ENCODE measurements around the gene ADD3.
"Not testable (repeated sequence)": the region's sequence is repeated elsewhere in the genome, so short reads cannot be mapped to it uniquely, and the experiment has no call there.

The ADD3 gene

DNA sequence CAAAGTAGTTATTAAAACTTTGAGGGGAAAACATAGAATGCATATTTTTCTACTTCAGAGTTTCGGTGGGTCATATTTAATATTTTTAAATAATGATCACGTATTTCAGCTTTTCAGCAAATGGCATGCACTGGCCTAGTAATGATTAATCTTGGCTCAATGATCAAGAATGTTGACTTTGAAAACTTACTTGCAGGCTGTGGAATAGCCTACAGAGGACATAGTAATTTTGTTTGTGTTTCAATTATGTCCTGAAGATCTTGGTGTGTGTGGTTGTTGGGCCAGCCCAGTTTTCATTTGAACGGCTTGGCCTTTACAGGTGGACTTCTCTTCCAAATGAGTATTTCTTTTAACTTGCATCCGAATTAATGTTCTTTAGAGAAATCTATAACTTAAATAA, 35.1 kb downstream of the ADD3 start (continued):
- TF ChIP-seq ZNF174 (tag by site-specific recombination; IDR thresholded peaks at IDR 0.05): no peak

DNA sequence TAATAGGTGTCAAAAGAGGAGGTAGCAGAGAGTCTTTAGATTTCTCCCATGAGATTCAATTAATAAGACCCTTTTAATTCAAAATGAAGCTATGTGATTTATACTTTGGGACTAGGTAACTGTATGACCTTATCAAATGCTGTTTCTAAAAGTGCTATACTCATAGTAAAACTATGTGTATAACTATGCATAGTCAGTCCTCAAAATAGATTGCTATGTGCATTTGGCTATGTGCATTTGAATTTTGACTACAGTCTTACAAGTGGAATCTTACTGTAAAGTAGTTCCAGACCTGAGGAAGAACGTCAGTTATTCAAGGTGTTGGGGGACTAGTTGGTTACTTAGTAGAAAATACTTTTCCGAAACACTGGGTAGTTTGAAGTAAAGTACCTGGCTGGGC, 36.9 kb downstream of the ADD3 start:
- CTCF ChIA-PET: interaction anchor here (0.7 to 1.2 kb wide), 2 partner anchors 160 to 253 kb away, joined by 3 to 4 read pairs; no protein-coding TSS in a partner anchor
- POLR2A ChIA-PET: interaction anchor here (0.6 kb wide), 1 partner anchor 629 kb away, joined by 3 read pairs; no protein-coding TSS in a partner anchor

DNA sequence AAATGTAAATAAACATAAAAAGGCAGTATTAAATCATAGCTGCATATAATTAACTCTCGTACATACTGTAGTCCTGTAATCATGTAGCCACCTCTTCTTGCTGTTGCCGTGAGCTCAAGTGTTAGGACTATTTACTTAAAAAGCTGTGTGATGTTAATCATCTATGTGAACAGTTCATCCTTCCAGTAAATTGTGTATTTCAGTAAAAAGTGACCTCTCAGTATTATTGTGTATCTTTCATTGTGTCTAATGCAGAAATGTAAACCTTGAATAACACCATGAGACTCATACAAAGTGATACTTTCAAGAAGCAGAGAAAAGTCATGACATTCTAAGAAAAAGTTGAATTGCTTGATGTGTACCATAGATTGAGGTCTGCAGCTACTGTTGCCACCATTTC, 38.0 kb downstream of the ADD3 start:
- no peaks in the 10 kb centered on the region for H3K9me3 ChIP-seq (ENCODE audit: control insufficient read depth, insufficient read depth, low read depth, low read length)
- ChIA-PET POLR2A (no interaction called here), CTCF (interaction anchor here (0.7 to 1.4 kb wide), 3 partner anchors 10 to 67 kb away, joined by 3 to 6 read pairs (median 3); no protein-coding TSS in a partner anchor)
- H3K4me1 ChIP-seq (ENCODE audit: control insufficient read depth, insufficient read depth, low read length): no peaks in the 10 kb centered on the region; the same call in 1 of the 2 replicates
- no peak for TF ChIP-seq ZNF664 (tag by site-specific recombination; IDR thresholded peaks at IDR 0.05)
- no peak for TF ChIP-seq ZNF529 (tag by site-specific recombination; IDR thresholded peaks at IDR 0.05; ENCODE audit: insufficient replicate concordance)
- TF ChIP-seq ZNF654 (tag by site-specific recombination; IDR thresholded peaks at IDR 0.05; ENCODE audit: low read depth): no peak
- TF ChIP-seq ZNF585B (tag by site-specific recombination; IDR thresholded peaks at IDR 0.05): no peak
- TF ChIP-seq, protein P1, sequence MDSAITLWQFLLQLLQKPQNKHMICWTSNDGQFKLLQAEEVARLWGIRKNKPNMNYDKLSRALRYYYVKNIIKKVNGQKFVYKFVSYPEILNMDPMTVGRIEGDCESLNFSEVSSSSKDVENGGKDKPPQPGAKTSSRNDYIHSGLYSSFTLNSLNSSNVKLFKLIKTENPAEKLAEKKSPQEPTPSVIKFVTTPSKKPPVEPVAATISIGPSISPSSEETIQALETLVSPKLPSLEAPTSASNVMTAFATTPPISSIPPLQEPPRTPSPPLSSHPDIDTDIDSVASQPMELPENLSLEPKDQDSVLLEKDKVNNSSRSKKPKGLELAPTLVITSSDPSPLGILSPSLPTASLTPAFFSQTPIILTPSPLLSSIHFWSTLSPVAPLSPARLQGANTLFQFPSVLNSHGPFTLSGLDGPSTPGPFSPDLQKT (IDR thresholded peaks at IDR 0.05; ENCODE audit: borderline replicate concordance, low read depth, low read length): no peak
- TF ChIP-seq FEZF1 (tag by site-specific recombination; IDR thresholded peaks at IDR 0.05): no peak
- no peak for TF ChIP-seq ZNF658 (tag by site-specific recombination; IDR thresholded peaks at IDR 0.05)
- H3K27ac ChIP-seq (ENCODE audit: extremely low read depth, low read depth, low read length): no peak overlapping the region
- no peak overlapping the region for H3K4me3 ChIP-seq (ENCODE audit: low read depth, low read length)
- no peaks in the 10 kb centered on the region for H3K36me3 ChIP-seq (ENCODE audit: control insufficient read depth in 2 of 2, insufficient read depth in 1 of 2, low read length in 2 of 2)

More for the DNA sequence above, 36.9 kb downstream of the ADD3 start:
- Histone ChIP-seq H3K4me3 (ENCODE audit: low read depth, low read length) (no peak overlapping the region), H3K4me1 (ENCODE audit: control insufficient read depth, insufficient read depth, low read length) (no peaks in the 10 kb centered on the region; the same call in none of the 2 replicates), H3K27ac (ENCODE audit: extremely low read depth, low read depth, low read length) (no peak overlapping the region), H3K9me3 (ENCODE audit: control insufficient read depth, insufficient read depth, low read depth, low read length) (no peaks in the 10 kb centered on the region), H3K36me3 (ENCODE audit: control insufficient read depth in 2 of 2, insufficient read depth in 1 of 2, low read length in 2 of 2) (no peaks in the 10 kb centered on the region)
- TF ChIP-seq ZNF473 (tag by site-specific recombination; IDR thresholded peaks at IDR 0.05) (no peak), ZFHX2 (tag by site-specific recombination; conservative IDR thresholded peaks at IDR 0.05) (no peak), HOXC10 (CRISPR knock-in tag; IDR thresholded peaks at IDR 0.05) (no peak)
- TF ChIP-seq, protein P2, sequence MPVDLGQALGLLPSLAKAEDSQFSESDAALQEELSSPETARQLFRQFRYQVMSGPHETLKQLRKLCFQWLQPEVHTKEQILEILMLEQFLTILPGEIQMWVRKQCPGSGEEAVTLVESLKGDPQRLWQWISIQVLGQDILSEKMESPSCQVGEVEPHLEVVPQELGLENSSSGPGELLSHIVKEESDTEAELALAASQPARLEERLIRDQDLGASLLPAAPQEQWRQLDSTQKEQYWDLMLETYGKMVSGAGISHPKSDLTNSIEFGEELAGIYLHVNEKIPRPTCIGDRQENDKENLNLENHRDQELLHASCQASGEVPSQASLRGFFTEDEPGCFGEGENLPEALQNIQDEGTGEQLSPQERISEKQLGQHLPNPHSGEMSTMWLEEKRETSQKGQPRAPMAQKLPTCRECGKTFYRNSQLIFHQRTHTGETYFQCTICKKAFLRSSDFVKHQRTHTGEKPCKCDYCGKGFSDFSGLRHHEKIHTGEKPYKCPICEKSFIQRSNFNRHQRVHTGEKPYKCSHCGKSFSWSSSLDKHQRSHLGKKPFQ (tag by site-specific recombination; IDR thresholded peaks at IDR 0.05): no peak
- TF ChIP-seq, protein P3, sequence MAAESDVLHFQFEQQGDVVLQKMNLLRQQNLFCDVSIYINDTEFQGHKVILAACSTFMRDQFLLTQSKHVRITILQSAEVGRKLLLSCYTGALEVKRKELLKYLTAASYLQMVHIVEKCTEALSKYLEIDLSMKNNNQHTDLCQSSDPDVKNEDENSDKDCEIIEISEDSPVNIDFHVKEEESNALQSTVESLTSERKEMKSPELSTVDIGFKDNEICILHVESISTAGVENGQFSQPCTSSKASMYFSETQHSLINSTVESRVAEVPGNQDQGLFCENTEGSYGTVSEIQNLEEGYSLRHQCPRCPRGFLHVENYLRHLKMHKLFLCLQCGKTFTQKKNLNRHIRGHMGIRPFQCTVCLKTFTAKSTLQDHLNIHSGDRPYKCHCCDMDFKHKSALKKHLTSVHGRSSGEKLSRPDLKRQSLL (tag by site-specific recombination; IDR thresholded peaks at IDR 0.05): no peak

DNA sequence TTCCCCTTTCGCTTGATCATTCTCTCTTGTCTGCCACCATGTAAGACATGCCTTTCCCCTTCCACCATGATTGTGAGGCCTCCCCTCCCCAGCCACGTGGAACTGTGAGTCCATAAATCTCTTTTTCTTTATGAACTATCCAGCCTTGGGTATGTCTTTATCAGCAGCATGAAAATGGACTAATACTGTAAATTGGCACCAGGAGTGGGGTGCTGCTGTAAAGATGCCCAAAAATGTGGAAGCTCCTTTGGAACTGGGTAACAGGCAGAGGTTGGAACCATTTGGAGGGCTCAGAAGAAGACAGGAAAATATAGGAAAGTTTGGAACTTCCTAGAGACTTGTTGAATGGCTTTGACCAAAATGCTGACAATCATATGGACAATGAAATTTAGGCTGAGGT, 40.4 kb downstream of the ADD3 start:
- H3K4me3 ChIP-seq (ENCODE audit: low read depth, low read length); H3K27ac ChIP-seq (ENCODE audit: extremely low read depth, low read depth, low read length); H3K36me3 ChIP-seq (ENCODE audit: control insufficient read depth in 2 of 2, insufficient read depth in 1 of 2, low read length in 2 of 2); POLR2A ChIA-PET; H3K4me1 ChIP-seq (ENCODE audit: control insufficient read depth, insufficient read depth, low read length); H3K9me3 ChIP-seq (ENCODE audit: control insufficient read depth, insufficient read depth, low read depth, low read length): not testable (repeated sequence)
- CTCF ChIA-PET: interaction anchor here (1.2 kb wide), 1 partner anchor 165 kb away, joined by 3 read pairs; no protein-coding TSS in a partner anchor
- peak; percentile 95 for TF ChIP-seq ZNF707 (tag by site-specific recombination; IDR thresholded peaks at IDR 0.05)
- TF ChIP-seq, protein P4, sequence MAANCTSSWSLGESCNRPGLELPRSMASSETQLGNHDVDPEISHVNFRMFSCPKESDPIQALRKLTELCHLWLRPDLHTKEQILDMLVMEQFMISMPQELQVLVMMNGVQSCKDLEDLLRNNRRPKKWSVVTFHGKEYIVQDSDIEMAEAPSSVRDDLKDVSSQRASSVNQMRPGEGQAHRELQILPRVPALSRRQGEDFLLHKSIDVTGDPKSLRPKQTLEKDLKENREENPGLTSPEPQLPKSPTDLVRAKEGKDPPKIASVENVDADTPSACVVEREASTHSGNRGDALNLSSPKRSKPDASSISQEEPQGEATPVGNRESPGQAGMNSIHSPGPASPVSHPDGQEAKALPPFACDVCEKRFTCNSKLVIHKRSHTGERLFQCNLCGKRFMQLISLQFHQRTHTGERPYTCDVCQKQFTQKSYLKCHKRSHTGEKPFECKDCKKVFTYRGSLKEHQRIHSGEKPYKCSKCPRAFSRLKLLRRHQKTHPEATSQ (tag by site-specific recombination; IDR thresholded peaks at IDR 0.05): 0 out of 2 replicates have a peak, but pooled peaks have one; percentile 30

Measured in HEK293 (cell line).